SKM-1 (cell line): ENCODE results near the gene DES.

Experiments used
- DNase-seq: peaks from one replicate; lab custom pipeline; 2025; ENCODE audit not compliant: unreplicated experiment; lab: John Stamatoyannopoulos, UW

The DES gene

DNA sequence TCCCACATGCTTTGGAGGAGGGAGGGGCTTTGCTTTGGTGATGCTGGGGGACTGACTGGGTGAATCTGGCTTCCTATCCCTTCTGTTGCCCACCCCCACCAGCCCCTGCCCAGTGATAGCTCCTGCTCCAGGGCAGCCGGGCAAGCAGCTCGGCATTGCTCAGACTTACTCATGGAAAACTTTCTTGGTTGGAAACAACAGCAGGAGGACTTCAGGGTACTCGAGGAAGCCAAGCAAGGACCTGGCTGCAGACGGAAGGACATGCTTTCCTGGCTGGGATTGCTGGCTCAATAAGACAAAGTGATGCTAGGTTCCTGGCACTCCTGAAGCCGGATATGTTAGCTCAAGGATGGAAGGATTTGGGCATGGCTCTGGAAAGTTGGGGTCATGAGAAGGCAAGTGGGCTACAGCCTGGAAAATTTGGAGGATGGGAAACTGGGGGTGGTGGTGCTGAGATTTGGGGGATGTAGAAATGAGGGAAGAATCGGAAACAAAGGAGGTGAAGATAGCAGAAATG, 19.6 kb downstream of the DES start:
- no peak for DNase-seq

DNA sequence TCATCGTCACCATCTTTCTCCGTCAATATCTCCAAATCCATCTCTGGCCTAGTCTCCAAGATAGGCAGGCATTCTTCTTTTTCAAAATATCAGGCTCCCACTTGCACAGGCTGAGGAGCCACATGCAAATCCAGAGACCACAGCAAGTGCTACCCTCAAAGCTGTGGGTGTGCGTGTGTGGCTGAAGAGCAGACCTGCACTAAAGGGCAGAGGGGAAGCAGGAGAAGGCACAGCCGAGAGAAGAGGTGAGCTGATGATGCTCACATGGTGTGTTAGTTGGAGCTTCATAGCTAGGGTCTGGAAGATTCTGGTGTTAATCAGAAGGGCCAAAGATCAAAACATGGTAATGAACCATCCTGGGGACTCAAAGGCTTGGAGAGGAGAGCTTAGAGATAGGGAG, 20.3 kb downstream of the DES start:
- no peak for DNase-seq

DNA sequence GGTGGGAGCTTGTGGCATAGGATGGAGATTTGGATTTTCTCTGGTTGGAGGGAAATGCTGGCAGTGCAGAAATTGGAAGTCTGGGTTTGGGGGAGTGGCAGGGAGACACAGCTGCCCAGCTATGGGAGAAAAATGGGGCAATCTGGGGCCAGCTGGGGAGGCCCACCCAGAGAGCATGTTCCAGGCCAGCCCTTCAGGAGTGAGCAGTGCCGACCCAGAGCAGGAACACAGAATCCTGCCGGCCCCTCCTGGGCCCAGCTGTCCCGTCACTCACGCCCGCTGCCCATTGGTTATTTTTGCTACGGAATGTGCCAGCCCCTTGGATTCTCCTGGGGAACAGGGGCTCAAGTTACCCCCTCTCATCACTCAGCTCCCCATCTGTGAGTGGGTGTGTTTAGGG, 21.3 kb downstream of the DES start:
- no peak for DNase-seq

GRCh38 chr2:219440388-219441256, 22.4 kb downstream of the DES start:
- DNase-seq, result no peak

GRCh38 chr2:219441451-219442255, 23.5 kb downstream of the DES start:
- no peak for DNase-seq

- DNase-seq, result no peak
Observed at GRCh38 chr2:219442256-219443015, 24.3 kb downstream of the DES start.

DNA sequence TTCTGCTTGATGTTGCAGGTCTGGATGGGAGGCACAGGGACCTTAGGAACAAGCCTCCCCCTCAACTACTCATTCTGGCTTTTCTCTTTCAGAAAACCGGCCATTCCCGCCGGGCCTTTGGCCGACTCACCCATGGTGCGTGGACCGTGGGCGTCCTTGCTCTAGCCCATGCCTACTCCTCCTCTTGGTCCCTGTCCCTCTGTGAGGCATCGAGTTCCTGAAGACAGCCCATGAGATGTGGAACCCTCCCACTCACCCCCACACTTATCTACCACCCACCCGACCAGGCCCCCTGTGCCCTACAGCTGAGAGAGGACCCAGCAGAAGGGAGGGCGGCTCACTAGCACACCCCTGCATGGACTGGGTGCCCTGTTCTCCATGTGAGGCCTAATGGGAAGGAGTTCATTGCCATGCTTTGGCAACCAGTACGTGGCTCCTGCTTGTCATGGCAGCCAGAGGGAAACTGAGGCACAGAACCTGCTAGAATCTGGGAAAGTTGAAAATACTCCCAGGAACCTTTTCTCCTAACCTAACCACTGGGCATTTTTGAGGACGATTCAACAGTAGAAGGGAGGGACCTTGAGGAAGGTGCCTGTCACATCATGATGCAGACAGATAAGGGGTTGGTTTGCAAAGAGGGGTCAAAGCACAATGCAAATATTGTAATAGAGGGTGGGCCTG, 25.0 kb downstream of the DES start:
- no peak for DNase-seq

DNA sequence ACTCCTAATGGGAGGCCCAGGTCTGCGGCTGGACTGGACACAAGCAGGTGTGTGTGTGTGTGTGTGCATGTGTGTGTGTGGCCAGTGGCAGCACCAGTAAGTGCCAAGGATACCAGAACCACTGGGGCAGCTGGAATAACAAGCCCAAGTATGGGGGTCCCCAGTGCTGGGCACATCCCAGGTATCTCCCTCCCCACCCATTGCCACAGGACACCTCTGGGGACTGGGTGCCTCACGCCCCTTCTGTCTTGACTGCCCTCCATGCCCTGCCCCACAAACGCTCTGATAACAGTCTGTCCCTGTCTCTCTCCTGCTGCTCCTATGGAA, 25.5 kb downstream of the DES start:
- no peak for DNase-seq

DNA sequence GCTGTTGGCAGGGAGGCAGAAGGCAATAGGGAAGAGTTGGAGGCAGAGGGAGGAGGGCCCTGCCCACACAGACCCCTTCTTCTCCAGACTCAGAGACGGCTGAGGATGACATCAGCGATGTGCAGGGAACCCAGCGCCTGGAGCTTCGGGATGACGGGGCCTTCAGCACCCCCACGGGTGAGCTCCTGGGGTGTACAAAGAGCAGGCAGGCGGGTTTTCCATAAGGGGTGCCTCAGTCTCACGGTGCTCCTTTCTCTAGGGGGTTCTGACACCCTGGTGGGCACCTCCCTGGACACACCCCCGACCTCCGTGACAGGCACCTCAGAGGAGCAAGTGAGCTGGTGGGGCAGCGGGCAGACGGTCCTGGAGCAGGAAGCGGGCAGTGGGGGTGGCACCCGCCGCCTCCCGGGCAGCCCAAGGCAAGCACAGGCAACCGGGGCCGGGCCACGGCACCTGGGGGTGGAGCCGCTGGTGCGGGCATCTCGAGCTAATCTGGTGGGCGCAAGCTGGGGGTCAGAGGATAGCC, 26.5 kb downstream of the DES start:
- DNase-seq, result no peak

DNA sequence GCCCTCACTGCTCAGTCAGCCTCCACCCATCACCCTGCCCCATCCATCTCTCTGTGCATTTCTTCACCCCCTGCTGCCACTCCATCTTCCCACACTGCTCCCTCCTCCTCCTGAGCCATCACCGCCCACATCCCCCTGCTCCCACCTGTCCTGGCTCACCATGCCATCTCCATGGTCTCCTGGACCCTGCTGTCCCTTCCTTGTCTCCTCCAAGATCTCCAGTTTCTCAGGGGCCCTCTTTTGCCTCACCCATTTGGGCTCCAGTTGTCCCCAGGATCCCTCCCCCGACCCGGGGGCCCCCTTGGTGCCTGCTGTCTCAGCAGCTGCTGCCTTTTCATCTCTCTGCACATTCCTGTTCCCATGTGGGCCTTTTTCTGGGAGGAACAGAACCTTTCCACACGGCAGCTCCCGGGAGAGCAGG, 27.1 kb downstream of the DES start:
- no peak for DNase-seq

- DNase-seq, result no peak
Observed at GRCh38 chr2:219446101-219446504, 27.9 kb downstream of the DES start.

GRCh38 chr2:219446689-219447088, 28.5 kb downstream of the DES start:
- DNase-seq, result no peak

GRCh38 chr2:219447242-219448098, 29.3 kb downstream of the DES start:
- no peak for DNase-seq

DNA sequence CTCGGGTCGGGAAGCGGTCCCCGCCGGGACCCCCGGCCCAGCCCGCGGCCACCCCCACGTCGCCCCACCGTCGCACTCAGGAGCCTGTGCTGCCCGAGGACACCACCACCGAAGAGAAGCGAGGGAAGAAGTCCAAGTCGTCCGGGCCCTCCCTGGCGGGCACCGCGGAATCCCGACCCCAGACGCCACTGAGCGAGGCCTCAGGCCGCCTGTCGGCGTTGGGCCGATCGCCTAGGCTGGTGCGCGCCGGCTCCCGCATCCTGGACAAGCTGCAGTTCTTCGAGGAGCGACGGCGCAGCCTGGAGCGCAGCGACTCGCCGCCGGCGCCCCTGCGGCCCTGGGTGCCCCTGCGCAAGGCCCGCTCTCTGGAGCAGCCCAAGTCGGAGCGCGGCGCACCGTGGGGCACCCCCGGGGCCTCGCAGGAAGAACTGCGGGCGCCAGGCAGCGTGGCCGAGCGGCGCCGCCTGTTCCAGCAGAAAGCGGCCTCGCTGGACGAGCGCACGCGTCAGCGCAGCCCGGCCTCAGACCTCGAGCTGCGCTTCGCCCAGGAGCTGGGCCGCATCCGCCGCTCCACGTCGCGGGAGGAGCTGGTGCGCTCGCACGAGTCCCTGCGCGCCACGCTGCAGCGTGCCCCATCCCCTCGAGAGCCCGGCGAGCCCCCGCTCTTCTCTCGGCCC, 30.1 kb downstream of the DES start:
- no peak for DNase-seq

GRCh38 chr2:219448776-219449341, 30.7 kb downstream of the DES start:
- no peak for DNase-seq

DNA sequence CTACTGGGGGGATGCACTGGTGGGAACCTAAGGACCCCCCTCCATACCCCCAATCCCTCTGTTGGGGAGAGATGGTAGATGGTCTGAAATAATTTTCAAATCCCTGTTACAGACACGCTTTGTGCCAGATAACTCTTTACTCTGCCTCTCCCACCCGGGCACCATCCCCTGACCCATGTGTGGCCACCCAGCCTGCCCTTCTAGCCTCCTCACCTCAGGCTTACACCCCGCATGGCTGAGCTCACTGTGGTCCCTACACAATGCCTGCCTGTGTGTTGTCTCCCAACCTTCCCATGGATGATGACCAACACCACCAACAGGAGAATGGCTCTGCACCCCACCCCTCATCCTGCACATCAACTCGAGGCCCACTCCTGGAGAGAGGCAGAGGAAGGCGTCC, 31.4 kb downstream of the DES start:
- no peak for DNase-seq

DNA sequence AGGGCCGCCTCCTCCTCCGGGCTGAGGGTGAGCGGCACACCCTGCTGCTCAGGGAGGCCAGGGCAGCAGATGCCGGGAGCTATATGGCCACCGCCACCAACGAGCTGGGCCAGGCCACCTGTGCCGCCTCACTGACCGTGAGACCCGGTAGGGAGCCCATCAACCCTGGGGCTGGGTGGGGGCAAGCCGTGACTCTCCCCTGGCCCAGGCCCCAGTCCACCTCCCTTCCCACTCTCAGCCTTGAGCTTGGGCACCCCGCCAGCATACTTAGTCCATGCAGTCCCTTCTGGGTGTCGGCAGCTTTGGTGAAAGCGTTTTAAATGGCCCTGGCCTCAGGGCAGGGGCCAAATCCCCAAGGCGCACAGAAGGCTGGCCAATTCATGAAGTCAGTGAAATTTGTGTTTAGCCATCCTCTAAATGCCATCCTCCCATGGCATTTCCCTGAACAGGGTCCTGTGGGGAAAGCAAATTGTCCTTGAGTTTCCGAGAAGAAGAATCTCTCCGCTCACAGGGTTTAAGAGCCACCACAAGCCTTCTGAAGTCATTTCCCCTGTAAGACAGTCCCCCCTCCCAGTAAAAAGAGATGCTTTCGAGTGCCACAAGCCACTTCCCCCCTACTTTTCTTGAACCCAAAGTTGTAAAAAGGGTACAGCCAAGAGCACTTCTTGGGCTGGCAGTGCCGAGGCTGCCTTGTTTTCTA, 33.6 kb downstream of the DES start:
- DNase-seq, result no peak
